Lower leg skin (tissue), 4 donors: Measurements from ENCODE around the gene ZMIZ2. TPM values are rescaled to one million over a fixed set of nuclear protein-coding genes. Genes with fewer than 3 reads are reported as not detected.
"Not testable (repeated sequence)": the region's sequence is repeated elsewhere in the genome, so short reads cannot be mapped to it uniquely, and the experiment has no call there.

Experiments
- DNase-seq, 2 donors: peaks; one replicate each; pipeline ENCODE4 v3.0.0-alpha.2; 2019; ENCODE audit warnings: low spot score in 2 of 2
- H3K4me3 ChIP-seq: fragments of 200-600 bp; sonication (generic); 2 replicates; pipeline ENCODE4 v1.5.1; 2017; ENCODE audit warnings: mild to moderate bottlenecking, low read depth; ENCODE audit not compliant: poor library complexity, severe bottlenecking
- POLR2A ChIP-seq, 2 donors: fragments of 450-650 bp; IDR thresholded peaks; one replicate each; pipeline ENCODE4 v1.6.1; 2016 to 2017; ENCODE audit warnings: antibody characterized with exemption in 2 of 2, mild to moderate bottlenecking in 1 of 2, moderate library complexity in 1 of 2
- WGBS, 2 donors: methylation state at CpG; one replicate each; pipeline ENCODE4 v1.1.5; 2018; 5-methylcytosine and 5-hydroxymethylcytosine counted together
- intact Hi-C: fragments of 100-400 bp; cut with DNase I; formaldehyde crosslinking; loops from one replicate; pipeline ENCODE4 v1.15.0; 2023; ENCODE audit warnings: low total_unique reads
- total RNA-seq, 4 donors: library from RNA; depleted of rRNA; stranded (reverse); fragments of >200 nt; gene quantifications; one replicate each; pipeline ENCODE4 v1.1.0, GENCODE V29; 2016
- TF ChIP-seq, protein P1 (sequence below), 3 donors: fragments of 450-650 bp; IDR thresholded peaks; one replicate each; pipeline ENCODE4 v1.5.1; 2016; ENCODE audit warnings: antibody characterized with exemption in 3 of 3, mild to moderate bottlenecking in 3 of 3, moderate library complexity in 2 of 3

ZMIZ2 gene
- total RNA-seq, 4 donors from 2014 or later, result 21.1 to 36.0 (median 24.7) TPM

DNA sequence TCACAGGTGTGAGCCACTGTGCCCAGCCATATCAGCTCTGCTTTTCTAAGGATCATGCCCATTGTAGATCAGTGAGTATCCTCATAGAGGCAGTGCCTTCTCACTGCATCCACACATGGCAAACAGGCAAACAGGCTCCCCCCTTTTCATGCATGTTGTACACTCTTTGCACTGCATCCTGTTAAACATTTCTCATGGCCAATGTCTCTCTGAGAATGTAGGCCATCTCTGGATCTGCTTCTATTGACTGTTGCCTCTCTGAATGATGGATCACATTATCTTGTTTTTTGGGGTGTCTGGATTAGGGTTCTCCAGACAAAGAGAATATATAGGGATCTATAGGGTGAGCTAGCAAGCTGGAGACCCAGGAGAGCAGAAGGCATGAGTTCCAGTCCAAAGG lies 34.8 kb downstream of the ZMIZ2 start:
- intact Hi-C loops, result no loop called here
- TF ChIP-seq, protein P1, sequence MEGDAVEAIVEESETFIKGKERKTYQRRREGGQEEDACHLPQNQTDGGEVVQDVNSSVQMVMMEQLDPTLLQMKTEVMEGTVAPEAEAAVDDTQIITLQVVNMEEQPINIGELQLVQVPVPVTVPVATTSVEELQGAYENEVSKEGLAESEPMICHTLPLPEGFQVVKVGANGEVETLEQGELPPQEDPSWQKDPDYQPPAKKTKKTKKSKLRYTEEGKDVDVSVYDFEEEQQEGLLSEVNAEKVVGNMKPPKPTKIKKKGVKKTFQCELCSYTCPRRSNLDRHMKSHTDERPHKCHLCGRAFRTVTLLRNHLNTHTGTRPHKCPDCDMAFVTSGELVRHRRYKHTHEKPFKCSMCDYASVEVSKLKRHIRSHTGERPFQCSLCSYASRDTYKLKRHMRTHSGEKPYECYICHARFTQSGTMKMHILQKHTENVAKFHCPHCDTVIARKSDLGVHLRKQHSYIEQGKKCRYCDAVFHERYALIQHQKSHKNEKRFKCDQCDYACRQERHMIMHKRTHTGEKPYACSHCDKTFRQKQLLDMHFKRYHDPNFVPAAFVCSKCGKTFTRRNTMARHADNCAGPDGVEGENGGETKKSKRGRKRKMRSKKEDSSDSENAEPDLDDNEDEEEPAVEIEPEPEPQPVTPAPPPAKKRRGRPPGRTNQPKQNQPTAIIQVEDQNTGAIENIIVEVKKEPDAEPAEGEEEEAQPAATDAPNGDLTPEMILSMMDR (IDR thresholded peaks at IDR 0.05), result no peak
- no peak for TF ChIP-seq POLR2A (IDR thresholded peaks at IDR 0.05)
- H3K4me3 ChIP-seq, result no peak overlapping the region
- no peak for DNase-seq

DNA sequence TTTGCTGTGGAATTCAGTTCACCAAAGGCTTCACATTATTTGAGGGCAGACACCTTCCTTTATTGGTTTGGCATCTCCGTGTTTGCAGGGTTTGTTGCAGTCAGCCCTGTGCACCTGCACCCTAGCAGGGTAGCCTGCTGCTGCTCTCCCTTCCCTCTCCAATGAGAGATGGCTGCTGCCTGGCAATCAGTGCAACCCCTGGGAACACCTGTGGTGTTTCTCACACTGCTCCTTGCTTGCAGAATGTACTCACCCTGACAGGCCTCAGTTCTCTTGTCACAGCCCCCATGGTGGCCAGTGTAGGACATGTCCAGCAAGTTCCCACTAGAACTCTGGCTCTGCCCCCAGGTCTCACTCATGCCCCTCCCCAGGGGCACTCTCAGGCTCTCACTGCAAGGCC lies 35.7 kb downstream of the ZMIZ2 start:
- intact Hi-C loops, result no loop called here
- H3K4me3 ChIP-seq, result no peak overlapping the region
- 83 to 85% methylated on average over 1 of the region's 1 CpG for WGBS, 2 donors
- no peak for DNase-seq
- TF ChIP-seq, protein P1 (IDR thresholded peaks at IDR 0.05), result no peak
- TF ChIP-seq POLR2A (IDR thresholded peaks at IDR 0.05), result no peak

DNA sequence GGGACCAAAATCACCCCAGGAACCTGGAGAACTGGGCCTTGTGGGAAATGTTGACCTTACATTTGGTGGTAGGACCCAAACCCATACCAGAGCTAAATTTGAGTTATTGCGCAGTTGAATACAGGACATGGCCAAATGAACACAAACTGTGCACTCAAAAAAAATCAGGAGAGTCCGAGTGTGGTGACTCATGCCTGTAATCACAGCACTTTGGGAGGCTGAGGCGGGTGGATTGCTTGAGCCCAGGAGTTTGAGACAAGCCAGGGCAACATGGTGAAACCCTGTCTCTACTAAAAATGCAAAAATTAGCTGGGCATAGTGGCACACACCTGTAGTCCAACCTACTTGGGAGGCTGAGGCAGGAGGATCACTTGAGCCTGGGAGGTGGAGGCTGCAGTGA lies 36.6 kb downstream of the ZMIZ2 start:
- DNase-seq, intact Hi-C loops, H3K4me3 ChIP-seq: not testable (repeated sequence)
- WGBS, 2 donors, result 92 to 95% methylated on average over 3 of the region's 3 CpGs

DNA sequence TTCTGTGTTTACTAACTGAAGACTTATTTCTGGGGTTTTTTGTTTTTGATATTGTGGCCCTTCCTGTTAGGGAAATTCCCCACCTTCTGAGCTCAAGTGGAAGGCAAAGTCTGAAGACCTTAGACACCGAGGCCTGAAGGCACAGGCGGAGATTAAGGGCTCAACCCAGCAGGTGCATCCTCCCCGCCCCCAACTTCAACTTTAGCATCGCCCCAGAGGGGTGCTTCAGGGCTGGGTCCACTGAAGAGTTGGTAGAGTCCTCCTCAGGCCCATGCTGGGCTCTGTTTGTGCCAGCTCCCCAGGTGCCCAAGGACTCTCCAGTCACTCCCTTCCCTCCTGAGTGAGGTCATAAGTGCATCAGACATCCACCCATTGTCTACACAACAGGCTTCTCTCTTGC lies 38.4 kb downstream of the ZMIZ2 start:
- 70 to 71% methylated on average over 4 of the region's 4 CpGs for WGBS, 2 donors

DNA sequence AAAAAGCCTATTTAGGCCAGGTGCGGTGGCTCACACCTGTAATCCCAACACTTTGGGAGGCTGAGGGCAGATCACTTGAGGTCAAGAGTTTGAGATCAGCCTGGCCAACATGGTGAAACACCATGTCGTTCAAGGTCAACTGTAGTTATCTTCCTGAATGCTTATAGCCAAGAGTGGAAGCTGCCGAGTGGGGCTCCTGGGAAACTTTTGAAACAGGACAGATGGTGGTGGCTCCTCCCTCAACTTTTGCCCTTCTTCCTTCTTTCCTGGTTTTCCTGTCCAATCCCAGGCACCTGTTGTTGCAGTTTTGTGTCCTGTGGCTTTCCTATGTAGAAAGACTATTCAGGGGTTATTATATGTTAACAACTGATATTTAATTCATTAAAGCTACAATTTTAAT lies 39.1 kb downstream of the ZMIZ2 start:
- intact Hi-C loops, result no loop called here
- 85 to 90% methylated on average over 3 of the region's 3 CpGs for WGBS, 2 donors
- TF ChIP-seq, protein P1 (IDR thresholded peaks at IDR 0.05), result no peak
- no peak for TF ChIP-seq POLR2A (IDR thresholded peaks at IDR 0.05)
- no peak for DNase-seq
- H3K4me3 ChIP-seq, result no peak overlapping the region

More for the DNA sequence above, 38.4 kb downstream of the ZMIZ2 start:
- TF ChIP-seq, protein P1 (IDR thresholded peaks at IDR 0.05), result no peak
- TF ChIP-seq POLR2A (IDR thresholded peaks at IDR 0.05), result no peak
- no peak for DNase-seq
- intact Hi-C loops, result no loop called here
- H3K4me3 ChIP-seq, result no peak overlapping the region

DNA sequence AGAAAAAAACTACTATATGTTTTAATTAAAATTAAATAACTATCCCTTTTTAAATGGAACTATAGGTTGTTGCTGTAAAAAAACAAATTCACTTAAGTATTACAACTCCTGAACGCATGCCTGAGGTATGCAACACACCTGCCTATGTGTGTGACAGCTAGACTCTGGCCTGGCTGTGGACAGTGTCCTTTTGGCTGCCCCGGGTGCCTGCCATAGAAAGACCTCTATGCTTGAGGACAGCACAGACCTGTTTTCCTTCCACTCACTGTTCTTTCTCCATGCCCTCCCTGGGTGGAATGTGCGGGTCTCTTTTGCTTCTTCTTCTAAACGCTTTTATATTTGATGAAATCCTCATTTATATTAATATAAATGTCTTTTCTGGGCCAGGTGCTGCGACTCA lies 41.3 kb downstream of the ZMIZ2 start:
- intact Hi-C loops, result no loop called here
- WGBS, 2 donors, result 89 to 92% methylated on average over 5 of the region's 5 CpGs
- no peak for DNase-seq
- no peak overlapping the region for H3K4me3 ChIP-seq
- TF ChIP-seq, protein P1 (IDR thresholded peaks at IDR 0.05), result no peak
- TF ChIP-seq POLR2A (IDR thresholded peaks at IDR 0.05), result no peak
